HEK293 (cell line): Measurements from ENCODE around the gene ATP6V0C.

Experiments
- CTCF ChIP-seq: fragments of 450-650 bp; formaldehyde crosslinking; IDR thresholded peaks from 2 replicates; pipeline ENCODE4 v1.5.1; 2016; ENCODE audit warnings: missing biosample characterization, missing genetic modification characterization
- GLI2 ChIP-seq: fragments of 450-650 bp; formaldehyde crosslinking; IDR thresholded peaks from 2 replicates; pipeline ENCODE4; 2017; ENCODE audit warnings: missing biosample characterization, missing genetic modification characterization, low read depth, borderline replicate concordance
- OSR2 ChIP-seq: fragments of 450-650 bp; formaldehyde crosslinking; IDR thresholded peaks from 2 replicates; pipeline ENCODE4 v1.5.1; 2016; ENCODE audit warnings: missing biosample characterization, missing genetic modification characterization
- PRDM2 ChIP-seq: fragments of 450-650 bp; formaldehyde crosslinking; IDR thresholded peaks from 2 replicates; pipeline ENCODE4 v1.5.1; 2016; ENCODE audit warnings: missing biosample characterization, missing genetic modification characterization, borderline replicate concordance
- ZBTB6 ChIP-seq: fragments of 450-650 bp; formaldehyde crosslinking; IDR thresholded peaks from 2 replicates; pipeline ENCODE4 v1.5.1; 2017; ENCODE audit warnings: missing biosample characterization, missing genetic modification characterization
- ZNF148 ChIP-seq: fragments of 450-650 bp; formaldehyde crosslinking; IDR thresholded peaks from 2 replicates; pipeline ENCODE4 v1.5.0; 2017; ENCODE audit warnings: missing biosample characterization, missing genetic modification characterization, borderline replicate concordance
- ZNF157 ChIP-seq: fragments of 450-650 bp; formaldehyde crosslinking; IDR thresholded peaks from 2 replicates; pipeline ENCODE4 v1.5.1; 2016; ENCODE audit warnings: missing biosample characterization, missing genetic modification characterization
- ZNF266 ChIP-seq: fragments of 450-650 bp; formaldehyde crosslinking; IDR thresholded peaks from 2 replicates; pipeline ENCODE4 v1.5.1; 2016; ENCODE audit warnings: missing biosample characterization, missing genetic modification characterization, low read depth
- ZNF302 ChIP-seq: fragments of 450-650 bp; formaldehyde crosslinking; IDR thresholded peaks from 2 replicates; pipeline ENCODE4 v1.5.1; 2016; ENCODE audit warnings: missing biosample characterization, missing genetic modification characterization, low read depth
- ZNF311 ChIP-seq: fragments of 450-650 bp; formaldehyde crosslinking; IDR thresholded peaks from 2 replicates; pipeline ENCODE4 v1.5.1; 2017; ENCODE audit warnings: missing biosample characterization, missing genetic modification characterization, borderline replicate concordance
- ZNF394 ChIP-seq: fragments of 450-650 bp; formaldehyde crosslinking; IDR thresholded peaks from 2 replicates; pipeline ENCODE4 v1.5.1; 2016; ENCODE audit warnings: missing biosample characterization, missing genetic modification characterization, mild to moderate bottlenecking, moderate library complexity, borderline replicate concordance
- ZNF473 ChIP-seq: fragments of 450-650 bp; formaldehyde crosslinking; IDR thresholded peaks from 2 replicates; pipeline ENCODE4 v1.5.1; 2017; ENCODE audit warnings: missing biosample characterization, missing genetic modification characterization
- ZNF501 ChIP-seq: fragments of 450-650 bp; formaldehyde crosslinking; IDR thresholded peaks from 2 replicates; pipeline ENCODE4 v1.5.1; 2016; ENCODE audit warnings: missing biosample characterization, missing genetic modification characterization
- ZNF513 ChIP-seq: fragments of 450-650 bp; IDR thresholded peaks from 2 replicates; pipeline ENCODE4 v1.5.1; 2018; ENCODE audit warnings: missing biosample characterization, missing genetic modification characterization
- ZNF580 ChIP-seq: fragments of 450-650 bp; formaldehyde crosslinking; IDR thresholded peaks from 2 replicates; pipeline ENCODE4 v1.5.1; 2016; ENCODE audit warnings: missing biosample characterization, missing genetic modification characterization
- ZNF596 ChIP-seq: fragments of 450-650 bp; IDR thresholded peaks from 2 replicates; pipeline ENCODE4 v1.5.0; 2018; ENCODE audit warnings: missing biosample characterization, mild to moderate bottlenecking, missing genetic modification characterization, moderate library complexity
- ZNF660 ChIP-seq: fragments of 450-650 bp; IDR thresholded peaks from 2 replicates; pipeline ENCODE4 v1.5.1; 2018; ENCODE audit warnings: missing biosample characterization, mild to moderate bottlenecking, missing genetic modification characterization
- ZNF664 ChIP-seq: fragments of 450-650 bp; formaldehyde crosslinking; IDR thresholded peaks from 2 replicates; pipeline ENCODE4 v1.5.1; 2016; ENCODE audit warnings: missing biosample characterization, missing genetic modification characterization
- ZNF677 ChIP-seq: fragments of 450-650 bp; IDR thresholded peaks from 2 replicates; pipeline ENCODE4 v1.5.0; 2018; ENCODE audit warnings: missing biosample characterization, mild to moderate bottlenecking, missing genetic modification characterization, moderate library complexity
- ZNF692 ChIP-seq: fragments of 450-650 bp; formaldehyde crosslinking; IDR thresholded peaks from 2 replicates; pipeline ENCODE4 v1.5.1; 2016; ENCODE audit warnings: missing biosample characterization, missing genetic modification characterization
- ZNF791 ChIP-seq: fragments of 450-650 bp; formaldehyde crosslinking; IDR thresholded peaks from 2 replicates; pipeline ENCODE4 v1.5.1; 2016; ENCODE audit warnings: missing biosample characterization, missing genetic modification characterization
- ZNF837 ChIP-seq: fragments of 450-650 bp; formaldehyde crosslinking; IDR thresholded peaks from 2 replicates; pipeline ENCODE4 v1.5.1; 2016; ENCODE audit warnings: missing biosample characterization, missing genetic modification characterization
- ZNF843 ChIP-seq: fragments of 450-650 bp; formaldehyde crosslinking; IDR thresholded peaks from 2 replicates; pipeline ENCODE4 v1.5.1; 2016; ENCODE audit warnings: missing biosample characterization, missing genetic modification characterization
- ZSCAN16 ChIP-seq: fragments of 450-650 bp; formaldehyde crosslinking; IDR thresholded peaks from 2 replicates; pipeline ENCODE4 v1.5.1; 2016; ENCODE audit warnings: missing biosample characterization, missing genetic modification characterization

ATP6V0C gene

GRCh38 chr16:2500918-2501750, 12.6 kb upstream of the ATP6V0C start (continued):
- TF ChIP-seq PRDM2 (tag by site-specific recombination) (0 out of 2 replicates have a peak, but pooled peaks have one; percentile 38), ZNF837 (no peak), ZNF311 (tag by site-specific recombination) (no peak), ZSCAN16 (tag by site-specific recombination) (no peak), ZNF501 (tag by site-specific recombination) (0 out of 2 replicates have a peak, but pooled peaks have one; percentile 42), ZNF843 (tag by site-specific recombination) (no peak), ZNF580 (tag by site-specific recombination) (no peak), ZNF677 (tag by site-specific recombination) (no peak), ZNF664 (no peak), GLI2 (no peak), ZNF596 (no peak), ZNF394 (peak; percentile 48; the same call in 1 of the 2 replicates), ZNF473 (tag by site-specific recombination) (no peak), ZNF266 (no peak), OSR2 (tag by site-specific recombination) (no peak), ZNF660 (tag by site-specific recombination) (peak; percentile 48; the same call in 1 of the 2 replicates), ZNF157 (tag by site-specific recombination) (no peak), CTCF (tag by site-specific recombination) (peak; percentile 99), ZNF692 (tag by site-specific recombination) (peak; percentile 94), ZBTB6 (tag by site-specific recombination) (no peak), ZNF302 (tag by site-specific recombination) (no peak), ZNF513 (no peak), ZNF148 (tag by site-specific recombination) (no peak), ZNF791 (no peak)
